ENCODE data around the gene EIF4G1.

Gene EIF4G1

DNA sequence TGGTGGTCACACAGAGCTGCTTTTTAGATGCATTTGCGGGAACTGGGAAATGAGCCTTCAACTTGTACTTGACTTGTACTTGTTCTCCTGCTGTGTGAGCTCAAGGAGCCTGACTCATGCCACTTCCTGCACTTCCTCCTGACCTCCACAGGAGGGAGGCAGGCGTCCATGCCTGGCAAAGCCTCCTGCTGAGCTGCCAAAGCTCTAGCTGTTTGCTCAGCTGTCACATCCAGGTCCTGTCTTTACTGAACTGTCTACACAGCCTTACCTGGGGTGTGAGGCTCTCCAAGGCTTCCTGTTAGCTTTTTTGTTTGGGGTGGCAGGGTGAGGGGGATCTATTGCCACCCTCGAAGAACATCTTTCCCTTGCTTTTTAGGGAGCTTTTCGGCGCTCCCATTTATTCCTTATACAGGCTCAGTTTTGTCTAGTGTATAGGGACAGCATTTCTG, 57.2 kb downstream of the EIF4G1 start:
- H3K4me1 ChIP-seq (ENCODE audit: control insufficient read depth in 1 of 2, insufficient read depth in 1 of 2, low read depth in 1 of 2, low read length in 1 of 2): no peaks in the 10 kb centered on the region
- peaks cover 39% of the 10 kb centered on the region for H3K27me3 ChIP-seq
- no peak overlapping the region for H3K27ac ChIP-seq
- TF ChIP-seq, protein P1, sequence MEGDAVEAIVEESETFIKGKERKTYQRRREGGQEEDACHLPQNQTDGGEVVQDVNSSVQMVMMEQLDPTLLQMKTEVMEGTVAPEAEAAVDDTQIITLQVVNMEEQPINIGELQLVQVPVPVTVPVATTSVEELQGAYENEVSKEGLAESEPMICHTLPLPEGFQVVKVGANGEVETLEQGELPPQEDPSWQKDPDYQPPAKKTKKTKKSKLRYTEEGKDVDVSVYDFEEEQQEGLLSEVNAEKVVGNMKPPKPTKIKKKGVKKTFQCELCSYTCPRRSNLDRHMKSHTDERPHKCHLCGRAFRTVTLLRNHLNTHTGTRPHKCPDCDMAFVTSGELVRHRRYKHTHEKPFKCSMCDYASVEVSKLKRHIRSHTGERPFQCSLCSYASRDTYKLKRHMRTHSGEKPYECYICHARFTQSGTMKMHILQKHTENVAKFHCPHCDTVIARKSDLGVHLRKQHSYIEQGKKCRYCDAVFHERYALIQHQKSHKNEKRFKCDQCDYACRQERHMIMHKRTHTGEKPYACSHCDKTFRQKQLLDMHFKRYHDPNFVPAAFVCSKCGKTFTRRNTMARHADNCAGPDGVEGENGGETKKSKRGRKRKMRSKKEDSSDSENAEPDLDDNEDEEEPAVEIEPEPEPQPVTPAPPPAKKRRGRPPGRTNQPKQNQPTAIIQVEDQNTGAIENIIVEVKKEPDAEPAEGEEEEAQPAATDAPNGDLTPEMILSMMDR (IDR thresholded peaks at IDR 0.05): peak; percentile 20
- H3K4me3 ChIP-seq (ENCODE audit: low read depth in 1 of 2, low read length in 1 of 2): no peak overlapping the region
- H3K9me3 ChIP-seq: no peaks in the 10 kb centered on the region
- H3K36me3 ChIP-seq: peaks cover 14% of the 10 kb centered on the region

DNA sequence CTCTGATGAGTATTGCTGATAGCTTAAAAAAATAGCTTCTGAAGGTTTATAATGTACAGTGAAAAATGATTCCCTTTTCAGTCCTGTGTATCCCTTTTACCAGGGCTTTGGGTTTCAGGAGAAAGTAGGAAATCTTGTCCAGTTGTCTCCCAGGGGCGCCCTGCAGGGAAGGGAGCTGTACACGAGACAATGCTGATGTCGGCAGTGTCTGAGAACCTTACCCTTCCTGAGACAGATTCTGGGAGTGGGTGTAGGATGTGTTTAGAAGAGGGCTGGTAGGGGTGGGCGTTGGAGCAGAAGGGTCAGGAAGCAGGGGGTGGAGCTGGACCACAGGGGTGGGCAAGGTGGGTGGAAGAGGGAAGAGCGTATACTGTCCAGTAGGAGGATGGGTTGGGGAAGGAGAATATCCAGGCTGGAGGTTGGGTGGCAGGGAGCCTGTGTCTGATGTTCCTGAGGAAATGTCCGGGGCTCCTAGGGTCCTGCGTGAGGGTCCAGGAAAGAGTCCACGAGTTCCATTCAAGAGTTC, 58.0 kb downstream of the EIF4G1 start:
- H3K27ac ChIP-seq: no peak overlapping the region
- H3K4me3 ChIP-seq (ENCODE audit: low read depth in 1 of 2, low read length in 1 of 2): no peak overlapping the region
- H3K36me3 ChIP-seq: peaks cover 14% of the 10 kb centered on the region
- no peaks in the 10 kb centered on the region for H3K9me3 ChIP-seq
- TF ChIP-seq, protein P1 (IDR thresholded peaks at IDR 0.05): no peak
- peaks cover 1 to 3% of the 10 kb centered on the region in 2 experiments for H3K4me1 ChIP-seq (ENCODE audit: control insufficient read depth in 1 of 2, insufficient read depth in 1 of 2, low read depth in 1 of 2, low read length in 1 of 2)
- H3K27me3 ChIP-seq: peaks cover 47% of the 10 kb centered on the region

- H3K36me3 ChIP-seq: peaks cover 12% of the 10 kb centered on the region
- no peak overlapping the region for H3K4me3 ChIP-seq (ENCODE audit: low read depth in 1 of 2, low read length in 1 of 2)
- peaks cover 53% of the 10 kb centered on the region for H3K27me3 ChIP-seq
- no peak overlapping the region for H3K27ac ChIP-seq
- TF ChIP-seq, protein P1 (IDR thresholded peaks at IDR 0.05): no peak
- H3K4me1 ChIP-seq (ENCODE audit: control insufficient read depth in 1 of 2, insufficient read depth in 1 of 2, low read depth in 1 of 2, low read length in 1 of 2): peaks cover 5 to 7% of the 10 kb centered on the region in 2 experiments
- H3K9me3 ChIP-seq: no peaks in the 10 kb centered on the region
Observed at GRCh38 chr3:184372911-184373310, 58.5 kb downstream of the EIF4G1 start.

DNA sequence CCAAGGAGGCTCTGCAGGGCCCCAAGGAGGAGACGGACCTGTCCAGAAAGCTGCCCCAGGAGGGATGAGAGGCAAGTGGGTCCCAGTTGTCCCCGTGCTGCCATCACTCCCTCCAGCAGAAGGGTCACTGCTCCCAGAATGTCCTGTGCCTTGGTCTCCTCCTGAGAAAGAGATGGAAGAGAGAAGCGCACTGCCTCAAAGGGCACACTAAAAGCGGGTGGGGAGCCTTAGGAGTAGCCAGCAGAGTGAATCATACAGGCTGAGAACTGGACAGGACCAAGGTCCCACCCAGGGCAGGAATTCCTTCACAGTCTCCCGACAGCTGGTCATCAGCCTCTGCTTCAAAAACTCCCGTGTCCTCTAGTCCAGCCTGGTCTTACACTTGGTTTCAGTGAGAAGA, 59.0 kb downstream of the EIF4G1 start:
- H3K4me3 ChIP-seq (ENCODE audit: low read depth in 1 of 2, low read length in 1 of 2): no peak overlapping the region
- H3K27ac ChIP-seq: no peak overlapping the region
- TF ChIP-seq, protein P1 (IDR thresholded peaks at IDR 0.05): no peak
- peaks cover 5 to 7% of the 10 kb centered on the region in 2 experiments for H3K4me1 ChIP-seq (ENCODE audit: control insufficient read depth in 1 of 2, insufficient read depth in 1 of 2, low read depth in 1 of 2, low read length in 1 of 2)
- H3K27me3 ChIP-seq: peaks cover 58% of the 10 kb centered on the region
- H3K36me3 ChIP-seq: peaks cover 7% of the 10 kb centered on the region
- no peaks in the 10 kb centered on the region for H3K9me3 ChIP-seq

DNA sequence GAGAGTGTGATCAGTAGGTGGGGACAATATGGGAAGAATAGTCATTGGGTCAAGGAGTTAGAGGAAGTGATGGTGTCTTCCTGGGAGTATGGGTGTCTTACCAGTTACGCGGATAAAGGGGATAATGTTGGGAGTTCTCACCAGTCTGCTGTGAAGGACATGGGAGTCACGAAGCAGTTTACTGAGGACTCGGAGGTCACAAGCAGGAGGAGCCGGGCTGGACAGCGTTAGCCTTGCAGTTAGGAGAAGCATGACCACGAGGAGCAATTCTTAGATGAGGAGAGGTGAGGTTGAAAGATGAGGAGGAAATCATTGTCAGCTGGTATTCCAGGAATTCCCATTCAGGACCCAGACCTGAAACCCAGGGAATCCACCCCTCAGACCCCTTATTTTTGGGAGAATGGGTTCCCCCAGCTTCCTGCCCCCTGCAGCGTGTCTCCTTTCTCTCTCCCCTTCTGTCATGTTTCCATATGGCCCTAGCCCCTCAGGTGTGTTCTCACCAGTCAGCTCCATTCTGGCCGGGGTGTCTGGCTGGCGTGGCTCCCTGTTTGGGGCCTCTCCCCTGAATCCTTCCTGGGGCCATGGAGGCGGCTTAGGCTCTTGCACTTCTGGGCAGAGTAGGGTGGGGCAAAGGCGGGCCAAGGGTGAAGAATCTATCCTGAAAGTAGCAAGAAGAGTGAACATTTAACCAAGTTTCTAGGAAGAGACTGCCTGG, 61.5 kb downstream of the EIF4G1 start:
- H3K9me3 ChIP-seq: no peaks in the 10 kb centered on the region
- TF ChIP-seq, protein P1 (IDR thresholded peaks at IDR 0.05): no peak
- peaks cover 82% of the 10 kb centered on the region for H3K27me3 ChIP-seq

More for the DNA sequence above, 61.5 kb downstream of the EIF4G1 start:
- H3K4me1 ChIP-seq (ENCODE audit: control insufficient read depth in 1 of 2, insufficient read depth in 1 of 2, low read depth in 1 of 2, low read length in 1 of 2): peaks cover 10 to 11% of the 10 kb centered on the region in 2 experiments
- H3K4me3 ChIP-seq (ENCODE audit: low read depth in 1 of 2, low read length in 1 of 2): no peak overlapping the region
- no peak overlapping the region for H3K27ac ChIP-seq
- no peaks in the 10 kb centered on the region for H3K36me3 ChIP-seq
